ENCODE measurements around the gene TUBB8B. TPM values are rescaled to one million over a fixed set of nuclear protein-coding genes. Genes with fewer than 3 reads are reported as not detected.

The TUBB8B gene
- 0.63 TPM in 1 of 2 replicates, not detected in the other for total RNA-seq

DNA sequence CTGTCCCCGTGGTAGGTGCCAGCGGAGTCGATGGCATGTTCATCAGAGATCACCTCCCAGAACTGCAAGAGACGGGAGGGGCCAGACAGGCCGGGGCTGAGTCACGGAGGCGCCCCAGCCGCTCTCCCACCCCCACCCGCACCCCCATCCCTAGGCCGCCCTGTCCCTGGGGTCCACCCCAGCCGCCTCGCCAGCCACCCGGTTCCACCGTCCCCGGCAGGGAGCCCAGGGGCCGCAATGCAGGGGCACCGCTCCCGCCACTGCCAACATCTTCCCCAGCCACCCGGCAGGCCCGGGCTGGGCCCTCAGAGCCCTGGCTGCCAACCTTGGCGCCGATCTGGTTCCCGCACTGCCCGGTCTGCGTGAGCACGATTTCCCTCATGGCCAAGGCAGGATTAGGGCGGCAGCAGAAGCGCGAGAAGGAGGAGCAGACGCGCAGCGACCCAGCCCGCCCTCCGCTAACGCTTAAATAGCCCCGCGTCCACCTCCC is at the start of gene TUBB8B:
Gene TUBB8B (minus strand): TSS at position 440 of the 490 bp plus-strand sequence. CDS start 58 bp downstream, at position 382.

Other genes starting within 250 kb of the TUBB8B start
- gene USP14, start 108.9 kb upstream of the TUBB8B start, total RNA-seq: 15.3 and 24.0 TPM in 2 replicates
- 8.6 and 17.8 TPM in 2 replicates for gene THOC1, start 218.4 kb upstream of the TUBB8B start, total RNA-seq

Data from mesangial cell (primary cell).